Osteocyte (in vitro differentiated cells): ENCODE results near the gene MOSPD3. TPM values are rescaled to one million over a fixed set of nuclear protein-coding genes. Genes with fewer than 3 reads are reported as not detected.

Experiments
- DNase-seq: peaks from one replicate; pipeline ENCODE4 v3.0.0; 2021; ENCODE audit warnings: mixed read lengths; ENCODE audit not compliant: unreplicated experiment; ENCODE audit errors: extremely low spot score
- H3K27ac Mint-ChIP-seq: one replicate; pipeline ENCODE4 v1.8.0; 2021; ENCODE audit warnings: mild to moderate bottlenecking, mixed read lengths; ENCODE audit not compliant: unreplicated experiment
- H3K27me3 Mint-ChIP-seq: one replicate; pipeline ENCODE4 v1.8.0; 2021; ENCODE audit warnings: mixed read lengths; ENCODE audit not compliant: unreplicated experiment
- H3K36me3 Mint-ChIP-seq: one replicate; pipeline ENCODE4 v1.8.0; 2021; ENCODE audit warnings: mixed read lengths; ENCODE audit not compliant: unreplicated experiment
- H3K4me1 Mint-ChIP-seq: one replicate; pipeline ENCODE4 v1.8.0; 2021; ENCODE audit warnings: mixed read lengths; ENCODE audit not compliant: unreplicated experiment
- H3K4me3 Mint-ChIP-seq: one replicate; pipeline ENCODE4 v1.8.0; 2021; ENCODE audit warnings: mild to moderate bottlenecking, moderate library complexity, mixed read lengths; ENCODE audit not compliant: unreplicated experiment
- H3K9me3 Mint-ChIP-seq: one replicate; pipeline ENCODE4 v1.8.0; 2021; ENCODE audit warnings: mixed read lengths; ENCODE audit not compliant: unreplicated experiment
- CTCF ChIP-seq: fragments of 200-600 bp; sonication (generic); IDR thresholded peaks from 2 replicates; pipeline ENCODE4 v1.5.0; 2021; ENCODE audit warnings: antibody characterized with exemption, mild to moderate bottlenecking, moderate library complexity
- total RNA-seq: library from RNA; stranded (reverse); gene quantifications from 2 replicates; pipeline ENCODE4 v1.2.1, GENCODE V29; 2021

The MOSPD3 gene
- total RNA-seq, 1 donor from 2014 or later = 26.3 TPM

- H3K4me3 Mint-ChIP-seq = no peak overlapping the region
- no peaks in the 10 kb centered on the region for H3K9me3 Mint-ChIP-seq
- no peaks in the 10 kb centered on the region for H3K27me3 Mint-ChIP-seq
- peaks cover 11% of the 10 kb centered on the region for H3K36me3 Mint-ChIP-seq
- TF ChIP-seq CTCF = no peak
- no peak for DNase-seq
- H3K4me1 Mint-ChIP-seq = peaks cover 15% of the 10 kb centered on the region
- H3K27ac Mint-ChIP-seq = no peak overlapping the region
These were observed 2.4 kb upstream of the MOSPD3 start for GRCh38 chr7:100609958-100610357.

GRCh38 chr7:100612730-100613390 lies 520 bp downstream of the MOSPD3 start:
- no peaks in the 10 kb centered on the region for H3K27me3 Mint-ChIP-seq
- peak; percentile 28 for TF ChIP-seq CTCF
- no peaks in the 10 kb centered on the region for H3K9me3 Mint-ChIP-seq
- H3K36me3 Mint-ChIP-seq = peaks cover 5% of the 10 kb centered on the region
- no peak for DNase-seq
- peaks cover 12% of the 10 kb centered on the region for H3K4me1 Mint-ChIP-seq
- H3K27ac Mint-ChIP-seq = peak overlapping the region; percentile 4
- peak overlapping the region; percentile 98 for H3K4me3 Mint-ChIP-seq

GRCh38 chr7:100613412-100614175 lies 1.3 kb downstream of the MOSPD3 start:
- Mint-ChIP-seq H3K9me3 (no peaks in the 10 kb centered on the region), H3K4me3 (peak overlapping the region; percentile 74), H3K27me3 (no peaks in the 10 kb centered on the region), H3K4me1 (peaks cover 12% of the 10 kb centered on the region), H3K27ac (no peak overlapping the region), H3K36me3 (peaks cover 2% of the 10 kb centered on the region)
- no peak for TF ChIP-seq CTCF
- DNase-seq = no peak

GRCh38 chr7:100614308-100614861 lies 2.0 kb downstream of the MOSPD3 start:
- Mint-ChIP-seq H3K27me3 (no peaks in the 10 kb centered on the region), H3K4me1 (peaks cover 12% of the 10 kb centered on the region), H3K9me3 (no peaks in the 10 kb centered on the region), H3K27ac (no peak overlapping the region), H3K4me3 (no peak overlapping the region), H3K36me3 (peaks cover 2% of the 10 kb centered on the region)
- no peak for DNase-seq
- no peak for TF ChIP-seq CTCF

- H3K36me3 Mint-ChIP-seq = no peaks in the 10 kb centered on the region
- TF ChIP-seq CTCF = no peak
- H3K27ac Mint-ChIP-seq = no peak overlapping the region
- peaks cover 4% of the 10 kb centered on the region for H3K4me1 Mint-ChIP-seq
- H3K9me3 Mint-ChIP-seq = no peaks in the 10 kb centered on the region
- no peak overlapping the region for H3K4me3 Mint-ChIP-seq
- DNase-seq = no peak
- H3K27me3 Mint-ChIP-seq = no peaks in the 10 kb centered on the region
These were observed 7.9 kb downstream of the MOSPD3 start for GRCh38 chr7:100620239-100620638.
